ENCODE data around the gene SNRK.

SNRK gene

DNA sequence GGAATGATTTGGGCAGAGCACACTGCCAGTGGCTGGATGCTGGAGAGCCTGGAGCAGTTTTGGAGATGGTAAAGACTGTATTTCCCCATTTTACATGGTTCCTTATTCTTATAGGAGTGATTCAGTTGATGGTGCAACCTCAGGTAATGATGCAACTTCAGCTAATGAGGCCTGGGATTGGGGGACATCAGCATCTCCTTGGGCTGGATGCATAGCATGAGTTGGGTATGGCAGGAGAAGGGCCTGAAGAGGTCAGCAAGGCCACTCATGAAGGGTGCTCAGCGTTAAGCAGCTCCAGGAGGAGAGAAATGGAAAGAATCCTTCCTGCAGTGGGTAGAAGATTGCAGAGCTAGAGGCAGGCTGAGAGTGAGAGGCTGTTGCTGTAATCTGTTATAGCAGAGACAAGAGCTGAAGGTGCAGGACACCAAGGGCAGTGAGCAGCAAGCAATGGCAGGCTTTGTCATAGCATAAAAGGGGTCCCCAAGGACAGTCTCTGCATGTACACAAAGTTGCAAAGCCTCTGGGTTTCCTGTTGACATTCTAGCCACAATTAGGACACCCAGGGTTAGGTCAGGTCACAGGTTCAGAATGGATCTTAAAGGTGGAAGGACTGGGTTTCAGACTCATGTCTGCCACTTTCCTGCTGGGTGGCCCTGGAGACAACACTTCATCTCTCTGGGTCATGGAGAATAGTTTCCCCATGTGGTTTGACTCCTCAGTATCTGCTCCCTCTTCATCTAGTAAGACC lies 29.5 kb upstream of the SNRK start:
- DNase-seq (ENCODE audit: low read depth) = no peak
- TF ChIP-seq, protein P1, sequence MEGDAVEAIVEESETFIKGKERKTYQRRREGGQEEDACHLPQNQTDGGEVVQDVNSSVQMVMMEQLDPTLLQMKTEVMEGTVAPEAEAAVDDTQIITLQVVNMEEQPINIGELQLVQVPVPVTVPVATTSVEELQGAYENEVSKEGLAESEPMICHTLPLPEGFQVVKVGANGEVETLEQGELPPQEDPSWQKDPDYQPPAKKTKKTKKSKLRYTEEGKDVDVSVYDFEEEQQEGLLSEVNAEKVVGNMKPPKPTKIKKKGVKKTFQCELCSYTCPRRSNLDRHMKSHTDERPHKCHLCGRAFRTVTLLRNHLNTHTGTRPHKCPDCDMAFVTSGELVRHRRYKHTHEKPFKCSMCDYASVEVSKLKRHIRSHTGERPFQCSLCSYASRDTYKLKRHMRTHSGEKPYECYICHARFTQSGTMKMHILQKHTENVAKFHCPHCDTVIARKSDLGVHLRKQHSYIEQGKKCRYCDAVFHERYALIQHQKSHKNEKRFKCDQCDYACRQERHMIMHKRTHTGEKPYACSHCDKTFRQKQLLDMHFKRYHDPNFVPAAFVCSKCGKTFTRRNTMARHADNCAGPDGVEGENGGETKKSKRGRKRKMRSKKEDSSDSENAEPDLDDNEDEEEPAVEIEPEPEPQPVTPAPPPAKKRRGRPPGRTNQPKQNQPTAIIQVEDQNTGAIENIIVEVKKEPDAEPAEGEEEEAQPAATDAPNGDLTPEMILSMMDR (conservative IDR thresholded peaks at IDR 0.05; ENCODE audit: control insufficient read depth, insufficient read depth, low read depth, low read length) = no peak
- no peak overlapping the region for H3K4me3 ChIP-seq (ENCODE audit: control insufficient read depth, low read depth, low read length)

DNA sequence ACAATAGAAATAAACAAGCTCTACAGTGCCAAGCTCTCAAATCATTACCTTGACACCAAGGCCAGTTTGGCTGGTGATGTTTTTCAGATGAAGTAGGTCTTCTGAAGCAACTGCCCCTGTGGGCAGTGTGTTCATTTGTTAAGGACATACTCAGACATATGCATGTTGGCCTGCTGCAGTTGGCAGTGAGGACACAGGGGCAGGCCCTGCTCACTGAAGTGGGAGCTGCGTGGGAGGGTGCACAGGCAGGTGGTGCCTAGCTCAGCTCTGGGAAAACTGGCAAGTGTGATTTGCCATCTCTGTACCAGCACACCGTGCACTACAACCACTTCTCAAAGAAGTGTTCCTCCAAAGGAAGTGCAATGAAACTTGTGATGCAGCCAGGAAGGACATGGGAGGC lies 28.5 kb upstream of the SNRK start:
- no peak for DNase-seq (ENCODE audit: low read depth)
- TF ChIP-seq, protein P1 (conservative IDR thresholded peaks at IDR 0.05; ENCODE audit: control insufficient read depth, insufficient read depth, low read depth, low read length) = no peak
- no peak overlapping the region for H3K4me3 ChIP-seq (ENCODE audit: control insufficient read depth, low read depth, low read length)

DNA sequence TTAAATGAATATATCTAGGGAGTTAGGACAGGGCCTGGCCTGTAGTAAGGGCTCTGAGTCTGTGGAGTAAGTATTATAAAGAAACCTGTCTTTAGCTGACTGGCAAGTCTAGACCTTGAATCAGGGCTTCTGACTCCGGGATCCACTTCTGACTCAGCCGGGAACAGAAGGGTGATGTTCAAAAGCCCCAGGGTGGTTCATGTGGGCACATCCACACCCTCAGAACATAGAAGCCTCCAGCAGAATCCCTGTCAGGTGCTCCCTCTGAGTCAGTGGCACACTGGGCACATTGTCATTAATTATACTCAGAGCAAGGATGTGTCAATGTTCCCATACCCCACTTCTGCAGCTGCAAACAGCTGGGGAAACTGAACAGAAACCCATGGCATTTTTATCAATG lies 26.7 kb upstream of the SNRK start:
- H3K4me3 ChIP-seq (ENCODE audit: control insufficient read depth, low read depth, low read length) = no peak overlapping the region
- TF ChIP-seq, protein P1 (conservative IDR thresholded peaks at IDR 0.05; ENCODE audit: control insufficient read depth, insufficient read depth, low read depth, low read length) = no peak

DNA sequence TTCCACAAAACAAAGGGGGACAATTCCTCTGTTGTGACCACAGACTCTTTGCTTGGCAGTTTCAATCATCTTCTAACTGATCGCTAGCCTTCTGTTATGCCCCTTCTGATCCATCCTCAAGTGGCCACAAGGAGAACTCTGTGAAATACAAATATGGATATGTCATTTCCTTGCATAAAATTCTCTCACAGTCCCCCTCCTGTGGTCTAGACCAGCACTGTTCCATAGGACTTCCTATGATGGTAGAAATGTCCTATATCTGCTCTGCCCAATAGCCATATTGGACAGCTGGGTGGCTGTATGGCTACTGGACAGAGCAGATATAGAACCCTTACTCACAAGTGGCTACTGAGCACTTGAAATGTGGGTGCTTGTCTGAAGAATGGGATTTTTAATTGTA lies 25.9 kb upstream of the SNRK start:
- TF ChIP-seq, protein P1 (conservative IDR thresholded peaks at IDR 0.05; ENCODE audit: control insufficient read depth, insufficient read depth, low read depth, low read length) = peak; percentile 1
- no peak overlapping the region for H3K4me3 ChIP-seq (ENCODE audit: control insufficient read depth, low read depth, low read length)
- peak; percentile 5 for DNase-seq (ENCODE audit: low read depth)

More for the DNA sequence above, 26.7 kb upstream of the SNRK start:
- DNase-seq (ENCODE audit: low read depth) = no peak

DNA sequence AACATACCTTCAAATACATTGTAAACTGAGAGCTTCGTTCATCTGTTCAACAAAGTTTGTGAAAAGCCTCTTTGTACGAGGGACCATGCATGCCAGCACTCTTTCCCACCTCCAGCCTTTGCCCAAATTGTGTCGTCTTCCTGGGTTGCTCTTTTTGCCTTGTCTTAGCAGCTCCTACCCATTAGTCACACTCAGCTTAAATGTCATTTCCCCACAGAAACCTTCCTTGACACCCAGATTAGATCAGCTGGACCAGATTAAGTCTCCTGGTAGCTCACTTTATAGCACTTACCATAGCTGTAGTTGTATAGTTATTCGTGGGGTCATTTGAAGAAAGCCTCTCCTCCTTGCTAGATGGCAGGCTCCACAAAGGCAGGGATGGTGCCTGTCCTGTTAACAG lies 24.1 kb upstream of the SNRK start:
- TF ChIP-seq, protein P1 (conservative IDR thresholded peaks at IDR 0.05; ENCODE audit: control insufficient read depth, insufficient read depth, low read depth, low read length) = no peak
- no peak for DNase-seq (ENCODE audit: low read depth)

DNA sequence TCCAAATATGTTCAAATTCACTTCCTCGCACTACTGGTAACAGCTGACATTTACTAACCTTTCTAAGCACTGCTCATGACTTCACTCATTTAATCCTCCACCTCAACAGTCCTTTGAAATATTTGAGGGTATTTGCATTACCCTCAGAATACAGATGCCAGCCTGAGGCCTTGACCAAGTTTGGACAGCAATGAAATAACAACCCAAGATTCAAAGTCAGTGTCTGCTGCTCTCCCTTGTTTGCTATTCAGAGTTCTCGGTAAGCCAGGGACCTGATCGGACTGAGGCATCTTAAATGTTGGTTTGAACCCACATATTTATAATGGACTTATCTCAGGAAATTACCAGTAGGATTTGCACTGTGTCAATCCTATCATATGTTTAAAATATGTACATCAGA lies 19.9 kb upstream of the SNRK start:
- H3K4me3 ChIP-seq (ENCODE audit: control insufficient read depth, low read depth, low read length) = no peak overlapping the region
- TF ChIP-seq, protein P1 (conservative IDR thresholded peaks at IDR 0.05; ENCODE audit: control insufficient read depth, insufficient read depth, low read depth, low read length) = no peak
- no peak for DNase-seq (ENCODE audit: low read depth)

More for the DNA sequence above, 24.1 kb upstream of the SNRK start:
- no peak overlapping the region for H3K4me3 ChIP-seq (ENCODE audit: control insufficient read depth, low read depth, low read length)

Data from fibroblast of mammary gland (primary cell).